B cell (primary cell): ENCODE data around the gene PPARD.
"Not testable (repeated sequence)": the region's sequence is repeated elsewhere in the genome, so short reads cannot be mapped to it uniquely, and the experiment has no call there.

Source experiments
- EZH2 ChIP-seq: IDR thresholded peaks from 2 replicates; pipeline ENCODE4 v1.6.1; 2012; ENCODE audit warnings: borderline replicate concordance, low read depth, mild to moderate bottlenecking, moderate library complexity, low read length; ENCODE audit not compliant: insufficient read depth, poor library complexity, severe bottlenecking
- TF ChIP-seq, protein P1 (sequence below): fragments of 200-600 bp; IDR thresholded peaks from one replicate; pipeline ENCODE4 v1.8.0; 2022; ENCODE audit warnings: antibody characterized with exemption, mild to moderate bottlenecking

DNA sequence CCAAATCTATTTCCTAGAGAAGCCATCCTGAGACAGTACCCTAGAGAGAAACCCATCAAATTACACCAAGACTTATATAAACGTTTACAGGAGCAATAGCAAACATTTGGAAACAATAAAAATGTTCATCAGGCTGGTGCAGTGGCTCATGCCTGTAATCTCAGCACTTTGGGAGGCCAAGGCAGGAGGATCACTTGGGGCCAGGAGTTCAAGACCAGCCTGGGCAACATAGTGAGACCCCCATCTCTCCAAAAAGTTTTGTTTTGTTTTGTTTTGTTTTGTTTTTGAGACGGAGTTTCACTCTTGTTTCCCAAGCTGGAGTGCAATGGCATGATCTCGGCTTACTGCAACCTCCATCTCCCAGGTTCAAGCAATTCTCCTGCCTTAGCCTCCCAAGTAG lies 90.3 kb downstream of the PPARD start:
- TF ChIP-seq, protein P1, sequence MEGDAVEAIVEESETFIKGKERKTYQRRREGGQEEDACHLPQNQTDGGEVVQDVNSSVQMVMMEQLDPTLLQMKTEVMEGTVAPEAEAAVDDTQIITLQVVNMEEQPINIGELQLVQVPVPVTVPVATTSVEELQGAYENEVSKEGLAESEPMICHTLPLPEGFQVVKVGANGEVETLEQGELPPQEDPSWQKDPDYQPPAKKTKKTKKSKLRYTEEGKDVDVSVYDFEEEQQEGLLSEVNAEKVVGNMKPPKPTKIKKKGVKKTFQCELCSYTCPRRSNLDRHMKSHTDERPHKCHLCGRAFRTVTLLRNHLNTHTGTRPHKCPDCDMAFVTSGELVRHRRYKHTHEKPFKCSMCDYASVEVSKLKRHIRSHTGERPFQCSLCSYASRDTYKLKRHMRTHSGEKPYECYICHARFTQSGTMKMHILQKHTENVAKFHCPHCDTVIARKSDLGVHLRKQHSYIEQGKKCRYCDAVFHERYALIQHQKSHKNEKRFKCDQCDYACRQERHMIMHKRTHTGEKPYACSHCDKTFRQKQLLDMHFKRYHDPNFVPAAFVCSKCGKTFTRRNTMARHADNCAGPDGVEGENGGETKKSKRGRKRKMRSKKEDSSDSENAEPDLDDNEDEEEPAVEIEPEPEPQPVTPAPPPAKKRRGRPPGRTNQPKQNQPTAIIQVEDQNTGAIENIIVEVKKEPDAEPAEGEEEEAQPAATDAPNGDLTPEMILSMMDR, result not testable (repeated sequence)
- TF ChIP-seq EZH2, result not testable (repeated sequence)
